SK-N-SH (cell line): ENCODE data around the gene PLEKHG1. TPM values are rescaled to one million over a fixed set of nuclear protein-coding genes. Genes with fewer than 3 reads are reported as not detected.

ENCODE experiments used
- CTCF ChIA-PET: fragments of 300-600, 350-600 bp; formaldehyde crosslinking; extraction: SDS; loops from one replicate; lab custom pipeline; 2021; lab: Yijun Ruan, JAX
- POLR2A ChIA-PET: fragments of 350-600 bp; sonication (Branson Sonifier 250); formaldehyde crosslinking; extraction: SDS; loops from one replicate; lab custom pipeline; 2020; ENCODE audit warnings: antibody characterized with exemption, inconsistent platforms; lab: Yijun Ruan, JAX
- DNase-seq: peaks from one replicate; pipeline ENCODE4 v3.0.0; 2012
- H2AFZ ChIP-seq: fragments of 200-600 bp; sonication (generic); 2 replicates; pipeline ENCODE4 v1.8.1; 2016; ENCODE audit warnings: antibody characterized with exemption, mild to moderate bottlenecking, low read depth
- H3F3A ChIP-seq: fragments of 200-600 bp; sonication (generic); replicated peaks from 2 replicates; pipeline ENCODE3; 2016; ENCODE audit warnings: antibody characterized with exemption, mild to moderate bottlenecking; ENCODE audit not compliant: insufficient read depth
- H3K27ac ChIP-seq, 2 experiments: fragments of 200-500 bp in 1 of 2; fragments of 200-600 bp in 1 of 2; sonication (Bioruptor generic) in 1 of 2; sonication (generic), shearing (Covaris generic) in 1 of 2; 2 replicates each; pipeline versions ENCODE4 v1.5.1 to v1.6.1; 2014 to 2016; ENCODE audit warnings: low read depth in 2 of 2, inconsistent platforms in 1 of 2, low read length in 1 of 2, mild to moderate bottlenecking in 1 of 2, mixed read lengths in 1 of 2
- H3K27me3 ChIP-seq: fragments of 200-600 bp; sonication (generic), shearing (Covaris generic); 2 replicates; pipeline ENCODE4 v1.6.1; 2016; ENCODE audit warnings: mixed run types; ENCODE audit not compliant: insufficient read depth
- H3K36me3 ChIP-seq, 2 experiments: fragments of 200-500 bp in 1 of 2; fragments of 200-600 bp in 1 of 2; sonication (Bioruptor generic) in 1 of 2; sonication (generic) in 1 of 2; replicated peaks in 1 of 2; 2 replicates each; pipeline versions ENCODE3 to v1.5.1; 2014 to 2016; ENCODE audit warnings: low read length in 1 of 2, mild to moderate bottlenecking in 1 of 2; ENCODE audit not compliant: insufficient read depth in 2 of 2, control insufficient read depth in 1 of 2
- H3K4me1 ChIP-seq, 2 experiments: fragments of 200-500 bp in 1 of 2; fragments of 200-600 bp in 1 of 2; sonication (Bioruptor generic) in 1 of 2; sonication (generic), shearing (Covaris generic) in 1 of 2; 2 replicates each; pipeline versions ENCODE4 v1.5.1 to v1.6.1; 2014 to 2016; ENCODE audit warnings: low read depth in 1 of 2, low read length in 1 of 2, mixed run types in 1 of 2; ENCODE audit not compliant: insufficient read depth in 2 of 2, control insufficient read depth in 1 of 2
- H3K4me2 ChIP-seq: fragments of 200-600 bp; sonication (generic), shearing (Covaris generic); 2 replicates; pipeline ENCODE4 v1.6.1; 2017; ENCODE audit warnings: mixed run types
- H3K4me3 ChIP-seq, 2 experiments: fragments of 200-500 bp in 1 of 2; fragments of 200-600 bp in 1 of 2; sonication (Bioruptor generic) in 1 of 2; sonication (generic), shearing (Covaris generic) in 1 of 2; 2 replicates each; pipeline versions ENCODE4 v1.5.1 to v1.8.1; 2014 to 2016; ENCODE audit warnings: low read depth in 2 of 2, inconsistent platforms in 1 of 2, low read length in 1 of 2, mild to moderate bottlenecking in 1 of 2, mixed read lengths in 1 of 2, moderate library complexity in 1 of 2
- H3K79me2 ChIP-seq: fragments of 200-600 bp; sonication (generic); 2 replicates; pipeline ENCODE4 v1.8.1; 2017; ENCODE audit warnings: mild to moderate bottlenecking; ENCODE audit not compliant: insufficient read depth
- H3K9ac ChIP-seq: fragments of 200-600 bp; sonication (generic); 2 replicates; pipeline ENCODE4 v1.6.1; 2017; ENCODE audit warnings: mixed run types
- H3K9me2 ChIP-seq: fragments of 200-600 bp; sonication (generic); 2 replicates; pipeline ENCODE4 v1.6.1; 2017; ENCODE audit warnings: mixed run types
- H3K9me3 ChIP-seq: fragments of 200-600 bp; sonication (generic); 2 replicates; pipeline ENCODE4 v1.6.1; 2017; ENCODE audit warnings: mixed run types, mild to moderate bottlenecking, moderate library complexity
- H4K20me1 ChIP-seq: fragments of 200-600 bp; sonication (generic); 2 replicates; pipeline ENCODE4 v1.6.1; 2017; ENCODE audit warnings: mild to moderate bottlenecking, mixed run types; ENCODE audit not compliant: insufficient read depth
- ELF1 ChIP-seq: IDR thresholded peaks from 2 replicates; pipeline ENCODE4 v1.4.0; 2012
- EP300 ChIP-seq, 2 experiments: IDR thresholded peaks; 2 replicates each; pipeline versions ENCODE4 v1.4.0 to v1.6.1; 2012; ENCODE audit warnings: borderline replicate concordance in 1 of 2, low read depth in 1 of 2, low read length in 1 of 2
- EZH2phosphoT487 ChIP-seq: fragments of 200-600 bp; sonication (generic); IDR thresholded peaks from 2 replicates; pipeline ENCODE4 v1.6.1; 2017; ENCODE audit warnings: low read depth, mixed run types, mild to moderate bottlenecking, antibody characterized with exemption, moderate library complexity, borderline replicate concordance
- FOSL2 ChIP-seq: IDR thresholded peaks from 2 replicates; pipeline ENCODE4 v1.4.0; 2012; ENCODE audit warnings: low read depth, mild to moderate bottlenecking, moderate library complexity, borderline replicate concordance
- FOXM1 ChIP-seq: IDR thresholded peaks from 2 replicates; pipeline ENCODE4 v1.4.0; 2012; ENCODE audit warnings: low read depth, mild to moderate bottlenecking
- JUND ChIP-seq: IDR thresholded peaks from 2 replicates; pipeline ENCODE4 v1.4.0; 2012
- MEF2A ChIP-seq: IDR thresholded peaks from 2 replicates; pipeline ENCODE4 v1.4.0; 2012; ENCODE audit warnings: low read depth, borderline replicate concordance
- MXI1 ChIP-seq: IDR thresholded peaks from 2 replicates; pipeline ENCODE4 v1.6.1; 2012; ENCODE audit warnings: mild to moderate bottlenecking, low read depth, low read length, improper control_type of control experiment
- NFIC ChIP-seq: IDR thresholded peaks from 2 replicates; pipeline ENCODE4 v1.4.0; 2012; ENCODE audit warnings: borderline replicate concordance
- NRF1 ChIP-seq: IDR thresholded peaks from 2 replicates; pipeline ENCODE4 v1.6.1; 2012; ENCODE audit warnings: low read depth, mild to moderate bottlenecking, low read length
- RAD21 ChIP-seq: IDR thresholded peaks from 2 replicates; pipeline ENCODE4 v1.6.1; 2012; ENCODE audit warnings: mild to moderate bottlenecking, low read length
- RCOR1 ChIP-seq: fragments of 150-350 bp; IDR thresholded peaks from 2 replicates; pipeline ENCODE4 v1.6.1; 2017; ENCODE audit warnings: antibody characterized with exemption, low read length
- RXRA ChIP-seq: IDR thresholded peaks from 2 replicates; pipeline ENCODE4 v1.4.0; 2012; ENCODE audit warnings: low read depth, mild to moderate bottlenecking, borderline replicate concordance
- SMC3 ChIP-seq: IDR thresholded peaks from 2 replicates; pipeline ENCODE4 v1.6.1; 2012; ENCODE audit warnings: low read depth, low read length, improper control_type of control experiment
- TAF1 ChIP-seq: IDR thresholded peaks from 2 replicates; pipeline ENCODE4 v1.6.1; 2012; ENCODE audit warnings: low read depth, mild to moderate bottlenecking, low read length, moderate library complexity, borderline replicate concordance
- YY1 ChIP-seq: IDR thresholded peaks from 2 replicates; pipeline ENCODE4 v1.4.0; 2012; ENCODE audit warnings: low read depth, mild to moderate bottlenecking
- WGBS: methylation state at CpG from one replicate; pipeline ENCODE4 v1.1.6; 2017; ENCODE audit warnings: low lambda C conversion rate; 5-methylcytosine and 5-hydroxymethylcytosine counted together
- polyA plus RNA-seq, 3 experiments: library from polyadenylated mRNA; depleted of rRNA; stranded (reverse); fragments of >200 nt; gene quantifications; 2 replicates each; pipeline ENCODE4 v1.2.3, GENCODE V29; 2012
- TF ChIP-seq, protein P1 (sequence below): fragments of 200-600 bp; sonication (generic); IDR thresholded peaks from 2 replicates; pipeline ENCODE4 v1.6.1; 2017; ENCODE audit warnings: antibody characterized with exemption, mild to moderate bottlenecking, moderate library complexity
- TF ChIP-seq, protein P2 (sequence below): IDR thresholded peaks from 2 replicates; pipeline ENCODE4 v1.4.0; 2012; ENCODE audit warnings: low read depth, borderline replicate concordance
- TF ChIP-seq, protein P3 (sequence below): fragments of 150-350 bp; IDR thresholded peaks from 2 replicates; pipeline ENCODE4 v1.6.1; 2016; ENCODE audit warnings: mild to moderate bottlenecking, low read depth, low read length
- TF ChIP-seq, protein P4 (sequence below): IDR thresholded peaks from 2 replicates; pipeline ENCODE4 v1.4.0; 2012; ENCODE audit warnings: low read depth

Gene PLEKHG1
- polyA plus RNA-seq, 1 of the 3 experiments (the other 2 are of a cell fraction) = 0.02 TPM

DNA sequence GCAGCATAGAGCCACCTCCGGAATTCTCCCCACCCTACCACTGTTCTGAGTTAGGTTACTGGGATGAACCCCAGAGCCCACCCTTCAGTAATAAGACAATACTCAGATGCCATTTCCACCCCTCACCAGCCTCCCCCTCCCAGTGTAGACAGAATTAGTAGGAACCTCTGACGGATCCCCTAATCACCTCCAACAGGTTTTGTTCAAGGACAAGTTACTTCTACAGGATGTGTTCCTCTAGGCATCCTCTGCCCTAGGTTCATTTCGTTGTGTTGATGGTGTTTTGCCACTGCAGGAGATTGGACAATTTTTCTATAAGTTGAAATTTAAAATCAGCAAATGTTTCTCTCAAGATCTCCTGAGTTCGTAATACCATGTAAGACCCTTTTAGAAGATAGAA is 22.8 kb downstream of the PLEKHG1 start (continued):
- TF ChIP-seq FOSL2 (no peak), JUND (no peak), EP300 (IDR thresholded peaks at IDR 0.05; ENCODE audit: borderline replicate concordance in 1 of 2, low read depth in 1 of 2, low read length in 1 of 2) (no peak), ELF1 (no peak), TAF1 (no peak)

DNA sequence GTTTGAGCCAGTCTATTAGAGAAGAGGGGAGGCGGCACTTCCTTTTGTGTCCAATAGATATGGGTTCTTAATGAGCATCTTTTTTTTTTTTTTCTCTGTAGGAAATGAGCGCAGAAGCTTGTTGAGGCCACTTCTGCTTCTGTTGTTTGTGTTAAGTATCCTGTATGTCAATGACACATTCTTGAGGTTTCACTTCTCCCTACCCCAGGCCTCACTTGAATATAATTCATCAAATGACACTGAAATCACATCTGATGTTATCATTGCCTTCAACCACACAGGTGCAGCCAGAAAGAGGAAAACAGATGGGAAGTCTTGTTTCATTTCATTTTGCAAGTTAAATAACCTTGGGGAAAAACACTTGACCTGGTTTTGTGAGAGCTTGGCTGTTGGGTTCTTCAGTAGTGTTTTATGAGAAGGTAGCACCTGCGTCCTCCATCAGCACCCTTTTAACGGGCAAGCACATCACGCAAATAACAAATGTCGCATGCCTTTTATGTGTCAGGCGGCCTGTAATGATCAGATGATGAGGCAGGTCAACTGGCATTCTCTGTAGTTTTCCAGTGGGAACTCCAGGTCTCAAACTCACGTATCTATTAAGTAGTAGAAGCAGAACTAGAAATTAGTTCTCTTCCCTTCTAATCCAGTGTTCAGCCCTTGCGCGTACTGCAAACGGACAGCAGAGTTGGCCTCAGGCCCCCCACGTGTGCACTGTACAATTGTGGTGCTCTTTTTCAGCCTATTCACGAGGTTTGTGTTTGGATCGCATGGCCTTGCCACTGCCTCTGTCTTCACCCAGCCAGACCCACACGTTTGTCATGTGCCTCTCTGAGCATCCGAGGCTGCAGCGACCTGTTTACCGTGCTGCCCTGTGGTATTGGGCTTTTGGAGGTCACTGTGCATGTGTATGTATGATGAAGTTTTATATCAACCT is 23.5 kb downstream of the PLEKHG1 start:
- no peak overlapping the region for H3K9ac ChIP-seq
- no peak overlapping the region for H2AFZ ChIP-seq
- no peak overlapping the region for H3K27ac ChIP-seq
- H3K36me3 ChIP-seq = no peaks in the 10 kb centered on the region
- no peaks in the 10 kb centered on the region for H3K9me2 ChIP-seq
- no peaks in the 10 kb centered on the region for H3K9me3 ChIP-seq
- no peak overlapping the region for H3K4me2 ChIP-seq
- ChIA-PET CTCF (no interaction called here), POLR2A (no interaction called here)
- no peaks in the 10 kb centered on the region for H3K79me2 ChIP-seq
- H3K4me1 ChIP-seq = no peaks in the 10 kb centered on the region; a peak in 1 of 4 replicates
- H3F3A ChIP-seq = no peaks in the 10 kb centered on the region
- H3K4me3 ChIP-seq = no peak overlapping the region
- DNase-seq = no peak
- TF ChIP-seq MEF2A (no peak), RXRA (no peak), SMC3 (no peak)
- TF ChIP-seq, all 33 proteins: peak for 0
- Histone ChIP-seq H4K20me1 (no peaks in the 10 kb centered on the region), H3K27me3 (no peaks in the 10 kb centered on the region)
- WGBS = 31% methylated on average over 18 of the region's 18 CpGs

DNA sequence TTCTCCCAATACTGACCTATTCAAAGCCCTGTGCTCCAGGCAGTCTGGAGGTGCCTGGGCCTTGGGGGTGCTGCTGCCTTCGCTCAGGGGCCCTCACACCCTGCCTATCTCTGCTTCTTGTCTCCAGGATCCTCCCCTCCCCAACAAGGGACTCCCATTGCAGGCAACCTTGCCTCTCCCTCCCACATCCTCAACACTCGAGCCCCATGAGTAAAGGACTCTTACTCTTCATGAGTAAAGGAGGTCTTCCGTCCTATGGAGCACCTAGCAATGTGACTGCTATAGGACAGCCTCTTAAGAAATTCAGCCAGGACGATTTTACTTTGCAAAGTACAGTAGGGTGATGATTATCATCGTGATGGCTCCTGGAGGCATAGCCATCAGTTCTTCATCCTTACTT is 24.5 kb downstream of the PLEKHG1 start:
- Histone ChIP-seq H3K9me2 (no peaks in the 10 kb centered on the region), H3K9me3 (no peaks in the 10 kb centered on the region), H4K20me1 (no peaks in the 10 kb centered on the region), H3K27me3 (no peaks in the 10 kb centered on the region), H3K27ac (no peak overlapping the region), H3K4me1 (no peaks in the 10 kb centered on the region), H3K4me3 (no peak overlapping the region), H3K4me2 (no peak overlapping the region), H3K9ac (no peak overlapping the region), H2AFZ (no peak overlapping the region), H3K79me2 (no peaks in the 10 kb centered on the region), H3K36me3 (no peaks in the 10 kb centered on the region), H3F3A (no peaks in the 10 kb centered on the region)
- 5% methylated on average over 5 of the region's 5 CpGs for WGBS
- no peak for DNase-seq
- ChIA-PET CTCF (no interaction called here), POLR2A (no interaction called here)
- TF ChIP-seq, protein P1, sequence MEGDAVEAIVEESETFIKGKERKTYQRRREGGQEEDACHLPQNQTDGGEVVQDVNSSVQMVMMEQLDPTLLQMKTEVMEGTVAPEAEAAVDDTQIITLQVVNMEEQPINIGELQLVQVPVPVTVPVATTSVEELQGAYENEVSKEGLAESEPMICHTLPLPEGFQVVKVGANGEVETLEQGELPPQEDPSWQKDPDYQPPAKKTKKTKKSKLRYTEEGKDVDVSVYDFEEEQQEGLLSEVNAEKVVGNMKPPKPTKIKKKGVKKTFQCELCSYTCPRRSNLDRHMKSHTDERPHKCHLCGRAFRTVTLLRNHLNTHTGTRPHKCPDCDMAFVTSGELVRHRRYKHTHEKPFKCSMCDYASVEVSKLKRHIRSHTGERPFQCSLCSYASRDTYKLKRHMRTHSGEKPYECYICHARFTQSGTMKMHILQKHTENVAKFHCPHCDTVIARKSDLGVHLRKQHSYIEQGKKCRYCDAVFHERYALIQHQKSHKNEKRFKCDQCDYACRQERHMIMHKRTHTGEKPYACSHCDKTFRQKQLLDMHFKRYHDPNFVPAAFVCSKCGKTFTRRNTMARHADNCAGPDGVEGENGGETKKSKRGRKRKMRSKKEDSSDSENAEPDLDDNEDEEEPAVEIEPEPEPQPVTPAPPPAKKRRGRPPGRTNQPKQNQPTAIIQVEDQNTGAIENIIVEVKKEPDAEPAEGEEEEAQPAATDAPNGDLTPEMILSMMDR = no peak
- no peak for TF ChIP-seq FOXM1
- no peak for TF ChIP-seq YY1
- TF ChIP-seq MEF2A = no peak
- no peak for TF ChIP-seq NFIC
- TF ChIP-seq RAD21 = no peak
- TF ChIP-seq EZH2phosphoT487 = no peak
- TF ChIP-seq, protein P2, sequence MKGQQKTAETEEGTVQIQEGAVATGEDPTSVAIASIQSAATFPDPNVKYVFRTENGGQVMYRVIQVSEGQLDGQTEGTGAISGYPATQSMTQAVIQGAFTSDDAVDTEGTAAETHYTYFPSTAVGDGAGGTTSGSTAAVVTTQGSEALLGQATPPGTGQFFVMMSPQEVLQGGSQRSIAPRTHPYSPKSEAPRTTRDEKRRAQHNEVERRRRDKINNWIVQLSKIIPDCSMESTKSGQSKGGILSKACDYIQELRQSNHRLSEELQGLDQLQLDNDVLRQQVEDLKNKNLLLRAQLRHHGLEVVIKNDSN = no peak
- no peak for TF ChIP-seq RCOR1
- TF ChIP-seq FOSL2 = no peak
- TF ChIP-seq, protein P3, sequence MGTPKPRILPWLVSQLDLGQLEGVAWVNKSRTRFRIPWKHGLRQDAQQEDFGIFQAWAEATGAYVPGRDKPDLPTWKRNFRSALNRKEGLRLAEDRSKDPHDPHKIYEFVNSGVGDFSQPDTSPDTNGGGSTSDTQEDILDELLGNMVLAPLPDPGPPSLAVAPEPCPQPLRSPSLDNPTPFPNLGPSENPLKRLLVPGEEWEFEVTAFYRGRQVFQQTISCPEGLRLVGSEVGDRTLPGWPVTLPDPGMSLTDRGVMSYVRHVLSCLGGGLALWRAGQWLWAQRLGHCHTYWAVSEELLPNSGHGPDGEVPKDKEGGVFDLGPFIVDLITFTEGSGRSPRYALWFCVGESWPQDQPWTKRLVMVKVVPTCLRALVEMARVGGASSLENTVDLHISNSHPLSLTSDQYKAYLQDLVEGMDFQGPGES = no peak
- TF ChIP-seq, protein P4, sequence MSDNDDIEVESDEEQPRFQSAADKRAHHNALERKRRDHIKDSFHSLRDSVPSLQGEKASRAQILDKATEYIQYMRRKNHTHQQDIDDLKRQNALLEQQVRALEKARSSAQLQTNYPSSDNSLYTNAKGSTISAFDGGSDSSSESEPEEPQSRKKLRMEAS = no peak
- no peak for TF ChIP-seq MXI1
- no peak for TF ChIP-seq NRF1
- no peak for TF ChIP-seq EP300 (IDR thresholded peaks at IDR 0.05; ENCODE audit: borderline replicate concordance in 1 of 2, low read depth in 1 of 2, low read length in 1 of 2)
